Measurements from ENCODE around the gene ARHGAP27. TPM values are rescaled to one million over a fixed set of nuclear protein-coding genes. Genes with fewer than 3 reads are reported as not detected.
A peak's percentile ranks its signal among the peaks of the same experiment; 100 is the strongest.
"Not testable (repeated sequence)": the region's sequence is repeated elsewhere in the genome, so short reads cannot be mapped to it uniquely, and the experiment has no call there.

ARHGAP27 gene
- total RNA-seq, 1 donor from 2014 or later, result 10.0 TPM

DNA sequence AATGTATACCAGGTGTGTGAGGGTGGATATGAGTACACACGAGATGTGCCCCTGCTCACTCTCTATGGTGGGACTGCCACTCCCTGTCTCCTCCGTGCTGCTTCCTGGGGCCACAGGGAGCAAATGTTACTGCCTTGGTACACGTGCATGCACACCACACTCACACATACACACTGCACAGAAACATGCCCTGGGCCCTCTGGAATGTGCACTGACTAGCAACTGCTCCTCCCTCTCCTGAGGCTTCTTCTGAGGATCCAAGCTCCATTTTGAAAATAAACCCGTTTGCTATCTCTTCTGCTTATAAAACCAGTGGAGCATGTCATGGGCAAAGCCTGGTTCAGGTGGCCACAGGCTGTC is 36.5 kb upstream of the ARHGAP27 start:
- not testable (repeated sequence) for H3K27ac ChIP-seq (ENCODE audit: low read depth, low read length); DNase-seq (ENCODE audit: low read depth); H3K36me3 Mint-ChIP-seq (ENCODE audit: low read depth, unreplicated experiment); FAIRE-seq; H3K36me3 ChIP-seq (ENCODE audit: insufficient read depth, low read length); H2AFZ ChIP-seq (ENCODE audit: low read depth, low read length); H3K79me2 ChIP-seq (ENCODE audit: insufficient read depth, low read length); H3K9me3 ChIP-seq (ENCODE audit: insufficient read depth, low read depth, low read length); H3K4me1 ChIP-seq (ENCODE audit: insufficient read depth, low read length); H3K27ac Mint-ChIP-seq (ENCODE audit: unreplicated experiment); H3K27me3 ChIP-seq (ENCODE audit: insufficient read depth, low read length); H3K4me1 Mint-ChIP-seq (ENCODE audit: low read depth, unreplicated experiment); H3K9ac ChIP-seq (ENCODE audit: low read length); H3K4me3 Mint-ChIP-seq (ENCODE audit: unreplicated experiment); H3K9me3 Mint-ChIP-seq (ENCODE audit: unreplicated experiment); H3K27me3 Mint-ChIP-seq (ENCODE audit: low read depth, unreplicated experiment); H3K4me2 ChIP-seq (ENCODE audit: low read length); H4K20me1 ChIP-seq (ENCODE audit: insufficient read depth, low read length); H3K4me3 ChIP-seq (ENCODE audit: insufficient read depth, low read depth, low read length)

DNA sequence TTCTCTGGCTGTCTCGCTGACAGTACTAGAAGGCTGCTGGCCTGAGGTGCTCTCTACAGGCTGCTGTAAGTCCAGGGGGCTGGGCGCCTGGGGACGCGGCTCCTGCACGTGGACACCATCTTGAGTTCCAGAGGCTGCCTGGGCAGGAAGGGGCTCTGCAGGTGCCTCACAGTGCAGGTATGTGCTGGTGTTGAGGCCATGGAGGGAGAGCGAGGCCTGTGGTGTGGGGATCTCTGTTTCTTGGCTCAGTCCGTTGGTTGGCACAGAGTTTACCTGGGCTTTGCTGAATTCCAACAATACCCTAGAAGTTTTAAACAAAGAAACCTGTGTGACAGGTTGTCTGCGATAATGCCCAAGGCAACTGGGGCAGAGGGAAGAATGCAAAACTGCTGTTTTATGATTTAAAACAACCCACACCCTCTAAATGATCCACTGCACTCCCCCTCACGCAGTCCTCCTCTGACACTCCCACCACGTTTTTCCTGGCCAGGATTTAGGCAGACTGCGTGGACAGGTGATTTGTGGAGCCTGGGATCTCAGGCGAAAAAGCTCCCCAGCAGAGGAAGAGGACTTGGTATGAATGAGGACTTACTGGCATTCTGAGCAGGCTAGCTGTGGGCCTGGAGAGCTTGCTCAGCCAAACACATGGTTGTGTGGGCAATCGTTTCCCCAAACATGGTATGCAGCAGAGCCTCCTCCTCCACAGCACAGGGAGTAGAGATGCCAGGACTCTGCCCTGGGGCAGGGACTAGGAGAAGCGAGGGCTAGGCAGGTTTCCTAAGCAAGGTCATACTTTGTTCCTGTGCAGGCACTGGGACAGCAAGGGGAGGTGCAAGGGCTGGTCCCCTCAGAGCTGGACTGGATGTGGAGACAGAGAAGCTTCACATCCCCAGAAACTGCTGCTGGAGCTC is 35.9 kb upstream of the ARHGAP27 start:
- not testable (repeated sequence) for H3K27ac ChIP-seq (ENCODE audit: low read depth, low read length); H3K27me3 Mint-ChIP-seq (ENCODE audit: low read depth, unreplicated experiment); H3K79me2 ChIP-seq (ENCODE audit: insufficient read depth, low read length); H3K9me3 ChIP-seq (ENCODE audit: insufficient read depth, low read depth, low read length); H2AFZ ChIP-seq (ENCODE audit: low read depth, low read length); H3K4me1 Mint-ChIP-seq (ENCODE audit: low read depth, unreplicated experiment); H3K9me3 Mint-ChIP-seq (ENCODE audit: unreplicated experiment); H4K20me1 ChIP-seq (ENCODE audit: insufficient read depth, low read length); H3K4me3 Mint-ChIP-seq (ENCODE audit: unreplicated experiment); H3K36me3 Mint-ChIP-seq (ENCODE audit: low read depth, unreplicated experiment); H3K4me1 ChIP-seq (ENCODE audit: insufficient read depth, low read length); H3K36me3 ChIP-seq (ENCODE audit: insufficient read depth, low read length); FAIRE-seq; H3K4me3 ChIP-seq (ENCODE audit: insufficient read depth, low read depth, low read length); H3K9ac ChIP-seq (ENCODE audit: low read length); DNase-seq (ENCODE audit: low read depth); H3K27me3 ChIP-seq (ENCODE audit: insufficient read depth, low read length); H3K27ac Mint-ChIP-seq (ENCODE audit: unreplicated experiment); H3K4me2 ChIP-seq (ENCODE audit: low read length)

- not testable (repeated sequence) for H3K4me3 ChIP-seq (ENCODE audit: insufficient read depth, low read depth, low read length); H3K4me3 Mint-ChIP-seq (ENCODE audit: unreplicated experiment); H3K79me2 ChIP-seq (ENCODE audit: insufficient read depth, low read length); H3K4me2 ChIP-seq (ENCODE audit: low read length); FAIRE-seq; H3K9me3 Mint-ChIP-seq (ENCODE audit: unreplicated experiment); H4K20me1 ChIP-seq (ENCODE audit: insufficient read depth, low read length); H3K4me1 ChIP-seq (ENCODE audit: insufficient read depth, low read length); H3K4me1 Mint-ChIP-seq (ENCODE audit: low read depth, unreplicated experiment); H3K9ac ChIP-seq (ENCODE audit: low read length); H2AFZ ChIP-seq (ENCODE audit: low read depth, low read length); H3K36me3 Mint-ChIP-seq (ENCODE audit: low read depth, unreplicated experiment); H3K27ac Mint-ChIP-seq (ENCODE audit: unreplicated experiment); H3K27ac ChIP-seq (ENCODE audit: low read depth, low read length); H3K36me3 ChIP-seq (ENCODE audit: insufficient read depth, low read length); H3K27me3 ChIP-seq (ENCODE audit: insufficient read depth, low read length); H3K9me3 ChIP-seq (ENCODE audit: insufficient read depth, low read depth, low read length); H3K27me3 Mint-ChIP-seq (ENCODE audit: low read depth, unreplicated experiment)
- peak; percentile 15 for DNase-seq (ENCODE audit: low read depth)
These were observed 29.1 kb upstream of the ARHGAP27 start for GRCh38 chr17:45461524-45462327.

- H2AFZ ChIP-seq (ENCODE audit: low read depth, low read length); H3K9ac ChIP-seq (ENCODE audit: low read length); H3K4me2 ChIP-seq (ENCODE audit: low read length); H3K9me3 ChIP-seq (ENCODE audit: insufficient read depth, low read depth, low read length); H3K27ac ChIP-seq (ENCODE audit: low read depth, low read length); FAIRE-seq; H3K27me3 Mint-ChIP-seq (ENCODE audit: low read depth, unreplicated experiment); H3K4me3 Mint-ChIP-seq (ENCODE audit: unreplicated experiment); H3K4me1 ChIP-seq (ENCODE audit: insufficient read depth, low read length); H3K4me1 Mint-ChIP-seq (ENCODE audit: low read depth, unreplicated experiment); H3K9me3 Mint-ChIP-seq (ENCODE audit: unreplicated experiment); DNase-seq (ENCODE audit: low read depth); H3K27me3 ChIP-seq (ENCODE audit: insufficient read depth, low read length); H4K20me1 ChIP-seq (ENCODE audit: insufficient read depth, low read length); H3K79me2 ChIP-seq (ENCODE audit: insufficient read depth, low read length); H3K27ac Mint-ChIP-seq (ENCODE audit: unreplicated experiment); H3K4me3 ChIP-seq (ENCODE audit: insufficient read depth, low read depth, low read length); H3K36me3 ChIP-seq (ENCODE audit: insufficient read depth, low read length): not testable (repeated sequence)
- peaks cover 11% of the 10 kb centered on the region for H3K36me3 Mint-ChIP-seq (ENCODE audit: low read depth, unreplicated experiment)
These were observed 27.8 kb upstream of the ARHGAP27 start for GRCh38 chr17:45460422-45460821.

- not testable (repeated sequence) for H3K9me3 Mint-ChIP-seq (ENCODE audit: unreplicated experiment); H3K27me3 Mint-ChIP-seq (ENCODE audit: low read depth, unreplicated experiment); H3K79me2 ChIP-seq (ENCODE audit: insufficient read depth, low read length); FAIRE-seq; H3K4me1 Mint-ChIP-seq (ENCODE audit: low read depth, unreplicated experiment); H3K4me1 ChIP-seq (ENCODE audit: insufficient read depth, low read length); H3K4me2 ChIP-seq (ENCODE audit: low read length); H3K27ac ChIP-seq (ENCODE audit: low read depth, low read length); H3K27ac Mint-ChIP-seq (ENCODE audit: unreplicated experiment); H3K9ac ChIP-seq (ENCODE audit: low read length); H2AFZ ChIP-seq (ENCODE audit: low read depth, low read length); H3K9me3 ChIP-seq (ENCODE audit: insufficient read depth, low read depth, low read length); H3K4me3 Mint-ChIP-seq (ENCODE audit: unreplicated experiment); DNase-seq (ENCODE audit: low read depth); H3K27me3 ChIP-seq (ENCODE audit: insufficient read depth, low read length); H4K20me1 ChIP-seq (ENCODE audit: insufficient read depth, low read length); H3K4me3 ChIP-seq (ENCODE audit: insufficient read depth, low read depth, low read length); H3K36me3 ChIP-seq (ENCODE audit: insufficient read depth, low read length)
- H3K36me3 Mint-ChIP-seq (ENCODE audit: low read depth, unreplicated experiment), result peaks cover 11% of the 10 kb centered on the region
These were observed 21.7 kb upstream of the ARHGAP27 start for GRCh38 chr17:45454341-45454740.

DNA sequence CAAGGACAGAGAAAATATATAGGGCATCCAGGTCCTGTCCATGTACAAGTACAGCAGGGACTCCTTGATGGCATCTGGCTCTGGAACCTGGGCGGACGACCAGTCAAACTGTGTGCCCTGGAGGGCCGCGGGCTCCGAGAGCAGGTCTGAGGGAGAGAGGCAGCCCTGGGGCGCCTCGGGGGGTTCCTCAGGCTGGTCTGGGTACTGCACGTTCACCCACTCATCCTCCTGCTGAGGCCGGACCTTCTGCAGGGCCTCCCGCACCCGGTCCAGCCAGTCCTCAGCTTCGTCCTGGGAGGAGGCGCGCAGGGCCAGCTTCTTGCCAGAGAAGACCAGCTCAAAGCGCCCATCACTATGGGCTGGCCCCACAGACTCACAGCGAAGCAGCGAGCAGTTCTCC is 21.1 kb upstream of the ARHGAP27 start:
- not testable (repeated sequence) for H3K27ac Mint-ChIP-seq (ENCODE audit: unreplicated experiment); H3K4me1 Mint-ChIP-seq (ENCODE audit: low read depth, unreplicated experiment); H3K36me3 ChIP-seq (ENCODE audit: insufficient read depth, low read length); H3K4me1 ChIP-seq (ENCODE audit: insufficient read depth, low read length); H3K4me3 ChIP-seq (ENCODE audit: insufficient read depth, low read depth, low read length); H3K9me3 Mint-ChIP-seq (ENCODE audit: unreplicated experiment); H3K27me3 Mint-ChIP-seq (ENCODE audit: low read depth, unreplicated experiment); H3K4me3 Mint-ChIP-seq (ENCODE audit: unreplicated experiment); H4K20me1 ChIP-seq (ENCODE audit: insufficient read depth, low read length); H3K4me2 ChIP-seq (ENCODE audit: low read length); H3K9me3 ChIP-seq (ENCODE audit: insufficient read depth, low read depth, low read length); H2AFZ ChIP-seq (ENCODE audit: low read depth, low read length); H3K27ac ChIP-seq (ENCODE audit: low read depth, low read length); DNase-seq (ENCODE audit: low read depth); H3K27me3 ChIP-seq (ENCODE audit: insufficient read depth, low read length); FAIRE-seq; H3K79me2 ChIP-seq (ENCODE audit: insufficient read depth, low read length); H3K9ac ChIP-seq (ENCODE audit: low read length)
- H3K36me3 Mint-ChIP-seq (ENCODE audit: low read depth, unreplicated experiment), result peaks cover 11% of the 10 kb centered on the region
